Gastrocnemius medialis (tissue), 4 donors: ENCODE data around the gene PRKAG2. TPM values are rescaled to one million over a fixed set of nuclear protein-coding genes. Genes with fewer than 3 reads are reported as not detected.
"Not testable (repeated sequence)": the region's sequence is repeated elsewhere in the genome, so short reads cannot be mapped to it uniquely, and the experiment has no call there.

Experiments
- ATAC-seq, 2 donors: fragments of 150-250 bp; one replicate each; pipeline ENCODE4 v1.9.1; 2016
- DNase-seq, 2 donors: peaks; one replicate each; pipeline ENCODE4 v3.0.0-alpha.2; 2019
- H3K27ac ChIP-seq, 4 donors: fragments of 200-600 bp; sonication (generic); 1 replicate in 1 of 4; 2 replicates in 3 of 4; pipeline ENCODE4 v1.5.1; 2016 to 2018; ENCODE audit warnings: mild to moderate bottlenecking in 2 of 4, moderate library complexity in 1 of 4
- H3K27me3 ChIP-seq, 3 donors: fragments of 200-600 bp; sonication (generic) in 2 of 3; 1 replicate in 1 of 3; 2 replicates in 2 of 3; pipeline versions ENCODE4 v1.5.1 to v1.6.0; 2016 to 2019; ENCODE audit warnings: mild to moderate bottlenecking in 1 of 3, moderate library complexity in 1 of 3
- H3K36me3 ChIP-seq, 2 donors: fragments of 200-600 bp; sonication (generic) in 1 of 2; one replicate each; pipeline ENCODE4 v1.5.1; 2017 to 2018
- H3K4me1 ChIP-seq, 2 donors: fragments of 200-600 bp; sonication (generic) in 1 of 2; one replicate each; pipeline ENCODE4 v1.5.1; 2016 to 2017; ENCODE audit warnings: mild to moderate bottlenecking in 2 of 2
- H3K4me3 ChIP-seq, 4 donors: fragments of 200-600 bp; sonication (generic) in 3 of 4; 1 replicate in 1 of 4; 2 replicates in 3 of 4; pipeline ENCODE4 v1.5.1; 2016 to 2019; ENCODE audit warnings: mild to moderate bottlenecking in 2 of 4
- H3K9me3 ChIP-seq, 3 donors: fragments of 200-600 bp; sonication (generic) in 2 of 3; 1 replicate in 1 of 3; 2 replicates in 2 of 3; pipeline ENCODE4 v1.5.1; 2016 to 2019
- CTCF ChIP-seq, 5 experiments: fragments of 450-650 bp in 3 of 5; fragments of 200-600 bp in 2 of 5; sonication (generic) in 2 of 5; IDR thresholded peaks in 4 of 5; conservative IDR thresholded peaks in 1 of 5; 1 replicate in 4 of 5; 2 replicates in 1 of 5; pipeline ENCODE4 v1.5.1; 2016 to 2019; ENCODE audit warnings: antibody characterized with exemption in 5 of 5, mild to moderate bottlenecking in 3 of 5, moderate library complexity in 3 of 5
- POLR2A ChIP-seq, 2 donors: fragments of 450-650 bp; IDR thresholded peaks; one replicate each; pipeline ENCODE4 v1.6.1; 2017; ENCODE audit warnings: antibody characterized with exemption in 2 of 2, mild to moderate bottlenecking in 2 of 2, moderate library complexity in 2 of 2
- in situ Hi-C, 4 donors: fragments of 200-750 bp; cut with MboI; loops; one replicate each; pipeline versions ENCODE4 v1.15.0 to v1.8.0; 2017; ENCODE audit warnings: low sequenced_read_pairs in 4 of 4
- intact Hi-C: fragments of 100-400 bp; cut with DNase I; formaldehyde crosslinking; loops from one replicate; pipeline ENCODE4 v1.15.1; 2023; ENCODE audit warnings: low total_unique reads
- total RNA-seq, 4 donors: library from RNA; depleted of rRNA; stranded (reverse); fragments of >200 nt; gene quantifications; one replicate each; pipeline versions ENCODE4 v1.1.0 to v1.2.3, GENCODE V29; 2016

Gene PRKAG2
- total RNA-seq, 4 donors from 2014 or later = 5.3 to 32.6 (median 13.9) TPM

- intact Hi-C loops = loop anchor here (5.0 kb wide), 1 partner anchor 228 kb away; the partner anchor contains the start of gene GALNT11
- Histone ChIP-seq H3K4me1 (peaks cover 12 to 34% of the 10 kb centered on the region in 2 donors), H3K36me3 (no peaks in the 10 kb centered on the region), H3K27me3 (no peaks in the 10 kb centered on the region), H3K27ac (peak overlapping the region; percentile 21 to 77 (median 52)), H3K4me3 (no peak overlapping the region), H3K9me3 (no peaks in the 10 kb centered on the region)
- ATAC-seq (no peak), DNase-seq (no peak)
- TF ChIP-seq CTCF (IDR thresholded peaks at IDR 0.05 in 4 of 5, conservative IDR thresholded peaks at IDR 0.05 in 1 of 5) (no peak), POLR2A (IDR thresholded peaks at IDR 0.05) (no peak)
- in situ Hi-C loops = loop anchor here in 1 of 4 donors (25.0 kb wide), 1 partner anchor 138 kb away; no protein-coding TSS in a partner anchor
Observed at GRCh38 chr7:151798851-151799448, 78.0 kb downstream of the PRKAG2 start.

- not testable (repeated sequence) for H3K9me3 ChIP-seq, H3K36me3 ChIP-seq, H3K27me3 ChIP-seq, H3K4me3 ChIP-seq
- H3K27ac ChIP-seq = peak overlapping the region; percentile 60 to 77 (median 68)
- peak; percentile 51 to 59 for ATAC-seq
- peaks cover 12 to 38% of the 10 kb centered on the region in 2 donors for H3K4me1 ChIP-seq
- intact Hi-C loops (loop anchor here (2.0 to 5.0 kb wide), 2 partner anchors 77 to 230 kb away; partner anchors contain the start of gene GALNT11), in situ Hi-C loops (loop anchor here in 1 of 4 donors (25.0 kb wide), 1 partner anchor 140 kb away; no protein-coding TSS in a partner anchor)
- peak; percentile 66 to 68 for DNase-seq
- peak in 1 of 2 donors; percentile 36 for TF ChIP-seq POLR2A (IDR thresholded peaks at IDR 0.05)
Observed at GRCh38 chr7:151797667-151798307, 79.1 kb downstream of the PRKAG2 start.

- H3K4me1 ChIP-seq = peaks cover 12 to 38% of the 10 kb centered on the region in 2 donors
- no peaks in the 10 kb centered on the region for H3K36me3 ChIP-seq
- in situ Hi-C loops = loop anchor here in 1 of 4 donors (25.0 kb wide), 1 partner anchor 140 kb away; no protein-coding TSS in a partner anchor
- H3K9me3 ChIP-seq = no peaks in the 10 kb centered on the region
- DNase-seq = peak in 1 of 2 donors; percentile 40
- H3K27ac ChIP-seq = peak overlapping the region; percentile 60 to 77 (median 68)
- no peak for ATAC-seq
- H3K4me3 ChIP-seq = no peak overlapping the region
- intact Hi-C loops = loop anchor here (2.0 to 5.0 kb wide), 2 partner anchors 78 to 230 kb away; partner anchors contain the start of gene GALNT11
- TF ChIP-seq POLR2A (IDR thresholded peaks at IDR 0.05) (no peak), CTCF (IDR thresholded peaks at IDR 0.05 in 4 of 5, conservative IDR thresholded peaks at IDR 0.05 in 1 of 5) (no peak)
- H3K27me3 ChIP-seq = no peaks in the 10 kb centered on the region
Observed at GRCh38 chr7:151796871-151797537, 79.9 kb downstream of the PRKAG2 start.

GRCh38 chr7:151796091-151796870 lies 80.6 kb downstream of the PRKAG2 start:
- DNase-seq (peak; percentile 41 to 72), ATAC-seq (peak; percentile 44 to 55)
- in situ Hi-C loops = loop anchor here in 1 of 4 donors (25.0 kb wide), 1 partner anchor 141 kb away; no protein-coding TSS in a partner anchor
- intact Hi-C loops = loop anchor here (2.0 to 5.0 kb wide), 2 partner anchors 79 to 231 kb away; partner anchors contain the start of gene GALNT11
- Histone ChIP-seq H3K36me3 (no peaks in the 10 kb centered on the region), H3K4me1 (peaks cover 12 to 38% of the 10 kb centered on the region in 2 donors), H3K9me3 (no peaks in the 10 kb centered on the region), H3K27me3 (no peaks in the 10 kb centered on the region), H3K4me3 (no peak overlapping the region), H3K27ac (peak overlapping the region; percentile 60 to 77 (median 68))
- TF ChIP-seq CTCF (IDR thresholded peaks at IDR 0.05 in 4 of 5, conservative IDR thresholded peaks at IDR 0.05 in 1 of 5) (no peak), POLR2A (IDR thresholded peaks at IDR 0.05) (no peak)
